ENCODE results near the gene ALG2. TPM values are rescaled to one million over a fixed set of nuclear protein-coding genes. Genes with fewer than 3 reads are reported as not detected.

Gene ALG2
- total RNA-seq, 1 experiment from 2014 or later, result 39.8 TPM

- POLR2A ChIA-PET, result no interaction called here
Measured at GRCh38 chr9:99264070-99264680, 42.4 kb upstream of the ALG2 start.

GRCh38 chr9:99262949-99263418 lies 41.2 kb upstream of the ALG2 start:
- Mint-ChIP-seq H3K36me3 (ENCODE audit: insufficient read depth, unreplicated experiment) (no peaks in the 10 kb centered on the region), H3K27ac (ENCODE audit: unreplicated experiment) (no peak overlapping the region), H3K4me1 (ENCODE audit: low read depth, unreplicated experiment) (peaks cover 11% of the 10 kb centered on the region), H3K9me3 (ENCODE audit: unreplicated experiment) (no peaks in the 10 kb centered on the region), H3K27me3 (ENCODE audit: insufficient read depth, unreplicated experiment) (peaks cover 12% of the 10 kb centered on the region), H3K4me3 (ENCODE audit: unreplicated experiment) (no peak overlapping the region)
- Histone ChIP-seq H3K36me3 (ENCODE audit: control insufficient read depth, insufficient read depth, low read length) (no peaks in the 10 kb centered on the region), H3K4me3 (ENCODE audit: low read depth, low read length) (no peak overlapping the region), H3K4me1 (no peaks in the 10 kb centered on the region), H3K9me3 (no peaks in the 10 kb centered on the region), H3K27me3 (replicated peaks; ENCODE audit: control insufficient read depth, insufficient read depth, low read length) (no peaks in the 10 kb centered on the region)
- TF ChIP-seq, protein P1, sequence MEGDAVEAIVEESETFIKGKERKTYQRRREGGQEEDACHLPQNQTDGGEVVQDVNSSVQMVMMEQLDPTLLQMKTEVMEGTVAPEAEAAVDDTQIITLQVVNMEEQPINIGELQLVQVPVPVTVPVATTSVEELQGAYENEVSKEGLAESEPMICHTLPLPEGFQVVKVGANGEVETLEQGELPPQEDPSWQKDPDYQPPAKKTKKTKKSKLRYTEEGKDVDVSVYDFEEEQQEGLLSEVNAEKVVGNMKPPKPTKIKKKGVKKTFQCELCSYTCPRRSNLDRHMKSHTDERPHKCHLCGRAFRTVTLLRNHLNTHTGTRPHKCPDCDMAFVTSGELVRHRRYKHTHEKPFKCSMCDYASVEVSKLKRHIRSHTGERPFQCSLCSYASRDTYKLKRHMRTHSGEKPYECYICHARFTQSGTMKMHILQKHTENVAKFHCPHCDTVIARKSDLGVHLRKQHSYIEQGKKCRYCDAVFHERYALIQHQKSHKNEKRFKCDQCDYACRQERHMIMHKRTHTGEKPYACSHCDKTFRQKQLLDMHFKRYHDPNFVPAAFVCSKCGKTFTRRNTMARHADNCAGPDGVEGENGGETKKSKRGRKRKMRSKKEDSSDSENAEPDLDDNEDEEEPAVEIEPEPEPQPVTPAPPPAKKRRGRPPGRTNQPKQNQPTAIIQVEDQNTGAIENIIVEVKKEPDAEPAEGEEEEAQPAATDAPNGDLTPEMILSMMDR (IDR thresholded peaks at IDR 0.05; ENCODE audit: insufficient read depth in 1 of 2, low read depth in 1 of 2, low read length in 1 of 2, severe bottlenecking in 1 of 2, unreplicated experiment in 1 of 2), result no peak
- ChIA-PET CTCF (no interaction called here), POLR2A (no interaction called here)
- no peak for DNase-seq
- BruUV-seq (replicated peaks), result no TSS peak
- intact Hi-C loops (cut with micrococcal nuclease; ENCODE audit: unreplicated experiment), result loop anchor here (10.0 kb wide), 1 partner anchor 172 kb away; no protein-coding TSS in a partner anchor

More at GRCh38 chr9:99264070-99264680, 42.4 kb upstream of the ALG2 start:
- no peaks in the 10 kb centered on the region for H3K9me3 ChIP-seq
- Mint-ChIP-seq H3K9me3 (ENCODE audit: unreplicated experiment) (no peaks in the 10 kb centered on the region), H3K36me3 (ENCODE audit: insufficient read depth, unreplicated experiment) (no peaks in the 10 kb centered on the region), H3K4me3 (ENCODE audit: unreplicated experiment) (no peak overlapping the region), H3K4me1 (ENCODE audit: low read depth, unreplicated experiment) (peaks cover 11% of the 10 kb centered on the region), H3K27ac (ENCODE audit: unreplicated experiment) (no peak overlapping the region), H3K27me3 (ENCODE audit: insufficient read depth, unreplicated experiment) (peaks cover 12% of the 10 kb centered on the region)
- H3K27me3 ChIP-seq (replicated peaks; ENCODE audit: control insufficient read depth, insufficient read depth, low read length), result no peaks in the 10 kb centered on the region
- BruUV-seq (replicated peaks), result no TSS peak
- TF ChIP-seq, protein P1 (IDR thresholded peaks at IDR 0.05; ENCODE audit: insufficient read depth in 1 of 2, low read depth in 1 of 2, low read length in 1 of 2, severe bottlenecking in 1 of 2, unreplicated experiment in 1 of 2), result no peak
- no peaks in the 10 kb centered on the region for H3K4me1 ChIP-seq
- no peak for DNase-seq
- no peaks in the 10 kb centered on the region for H3K36me3 ChIP-seq (ENCODE audit: control insufficient read depth, insufficient read depth, low read length)
- CTCF ChIA-PET, result no interaction called here
- intact Hi-C loops (cut with micrococcal nuclease; ENCODE audit: unreplicated experiment), result loop anchor here (10.0 kb wide), 1 partner anchor 171 kb away; no protein-coding TSS in a partner anchor
- H3K4me3 ChIP-seq (ENCODE audit: low read depth, low read length), result no peak overlapping the region

DNA sequence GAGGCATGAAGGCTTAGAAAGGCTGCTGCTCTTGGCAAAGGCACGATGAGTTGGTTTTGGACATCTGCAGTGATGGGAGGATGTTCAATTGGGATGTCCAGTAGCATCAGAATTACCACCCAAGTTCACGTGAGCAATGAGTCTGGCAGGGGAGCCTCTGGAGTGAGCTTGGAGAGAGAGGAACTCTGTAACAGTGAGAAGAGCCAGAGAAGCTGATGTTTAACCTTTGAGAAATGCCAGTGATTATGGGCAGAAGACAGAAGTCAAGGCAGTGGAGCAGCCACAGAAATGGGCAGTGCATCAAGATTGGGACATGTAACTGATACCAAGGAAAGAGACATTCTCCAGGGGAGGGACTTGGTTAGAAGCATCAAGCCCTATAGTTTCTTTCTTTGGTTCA lies 40.2 kb upstream of the ALG2 start:
- H3K4me3 Mint-ChIP-seq (ENCODE audit: unreplicated experiment), result no peak overlapping the region
- no peak overlapping the region for H3K27ac Mint-ChIP-seq (ENCODE audit: unreplicated experiment)
- Histone ChIP-seq H3K27me3 (replicated peaks; ENCODE audit: control insufficient read depth, insufficient read depth, low read length) (no peaks in the 10 kb centered on the region), H3K9me3 (no peaks in the 10 kb centered on the region), H3K4me1 (no peaks in the 10 kb centered on the region), H3K4me3 (ENCODE audit: low read depth, low read length) (no peak overlapping the region), H3K36me3 (ENCODE audit: control insufficient read depth, insufficient read depth, low read length) (no peaks in the 10 kb centered on the region)
- H3K27me3 Mint-ChIP-seq (ENCODE audit: insufficient read depth, unreplicated experiment), result peaks cover 10% of the 10 kb centered on the region
- DNase-seq, result no peak
- H3K4me1 Mint-ChIP-seq (ENCODE audit: low read depth, unreplicated experiment), result peaks cover 8% of the 10 kb centered on the region
- no TSS peak for BruUV-seq (replicated peaks)
- ChIA-PET CTCF (interaction anchor here (0.6 kb wide), 1 partner anchor 77 kb away, joined by 3 read pairs; no protein-coding TSS in a partner anchor), POLR2A (no interaction called here)
- intact Hi-C loops (cut with micrococcal nuclease; ENCODE audit: unreplicated experiment), result loop anchor here (10.0 kb wide), 1 partner anchor 173 kb away; no protein-coding TSS in a partner anchor
- H3K36me3 Mint-ChIP-seq (ENCODE audit: insufficient read depth, unreplicated experiment), result no peaks in the 10 kb centered on the region
- no peaks in the 10 kb centered on the region for H3K9me3 Mint-ChIP-seq (ENCODE audit: unreplicated experiment)
- TF ChIP-seq, protein P1 (IDR thresholded peaks at IDR 0.05; ENCODE audit: insufficient read depth in 1 of 2, low read depth in 1 of 2, low read length in 1 of 2, severe bottlenecking in 1 of 2, unreplicated experiment in 1 of 2), result no peak
